GM23338 (cell line): Measurements from ENCODE around the gene TMEM14A. TPM values are rescaled to one million over a fixed set of nuclear protein-coding genes. Genes with fewer than 3 reads are reported as not detected.

Experiments
- ATAC-seq: fragments of 200-7000 bp; cut with Tn5 transposase; 3 replicates; pipeline ENCODE4 v1.9.1; 2020
- DNase-seq: peaks from one replicate; pipeline ENCODE4 v3.0.0-alpha.2; 2015; ENCODE audit warnings: low spot score
- H2AFZ ChIP-seq: fragments of 200-600 bp; sonication (generic); 2 replicates; pipeline ENCODE4 v1.8.0; 2016; ENCODE audit warnings: antibody characterized with exemption, mild to moderate bottlenecking, moderate library complexity
- H3F3A ChIP-seq: fragments of 200-600 bp; sonication (generic); replicated peaks from 2 replicates; pipeline ENCODE4 v1.8.0; 2017; ENCODE audit warnings: antibody characterized with exemption, mixed run types, low read depth
- H3K27ac ChIP-seq: fragments of 200-600 bp; sonication (generic); 2 replicates; pipeline ENCODE4 v1.6.1; 2016; ENCODE audit warnings: low read depth
- H3K27me3 ChIP-seq: fragments of 200-600 bp; sonication (generic); 2 replicates; pipeline ENCODE4 v1.8.0; 2016; ENCODE audit warnings: mild to moderate bottlenecking, mixed run types, moderate library complexity; ENCODE audit not compliant: insufficient read depth
- H3K36me3 ChIP-seq: fragments of 200-600 bp; sonication (generic); 2 replicates; pipeline ENCODE4 v1.8.0; 2016; ENCODE audit warnings: mild to moderate bottlenecking; ENCODE audit not compliant: insufficient read depth
- H3K4me1 ChIP-seq: fragments of 200-600 bp; sonication (generic); 2 replicates; pipeline ENCODE4 v1.8.0; 2016; ENCODE audit warnings: mild to moderate bottlenecking, moderate library complexity; ENCODE audit not compliant: insufficient read depth
- H3K4me2 ChIP-seq: fragments of 200-600 bp; sonication (generic); 2 replicates; pipeline ENCODE4 v1.7.1; 2017; ENCODE audit warnings: mixed run types
- H3K4me3 ChIP-seq: fragments of 200-600 bp; sonication (generic); 2 replicates; pipeline ENCODE4 v1.6.1; 2016; ENCODE audit warnings: mixed run types
- H3K79me2 ChIP-seq: fragments of 200-600 bp; sonication (generic); replicated peaks from 2 replicates; pipeline ENCODE4 v1.8.0; 2017; ENCODE audit warnings: mild to moderate bottlenecking; ENCODE audit not compliant: insufficient read depth
- H3K9me2 ChIP-seq: fragments of 200-600 bp; sonication (generic); 2 replicates; pipeline ENCODE4 v1.8.0; 2017; ENCODE audit not compliant: insufficient read depth
- H4K20me1 ChIP-seq: fragments of 200-600 bp; sonication (generic); replicated peaks from 2 replicates; pipeline ENCODE4 v1.8.0; 2017; ENCODE audit warnings: mild to moderate bottlenecking; ENCODE audit not compliant: insufficient read depth
- H3K27ac Mint-ChIP-seq: 2 replicates; pipeline ENCODE4 v1.8.0; 2020; ENCODE audit warnings: inconsistent platforms, mild to moderate bottlenecking, moderate library complexity, mixed read lengths
- H3K27me3 Mint-ChIP-seq: 3 replicates; pipeline ENCODE4 v1.8.0; 2022; ENCODE audit warnings: low read depth, mild to moderate bottlenecking, moderate library complexity, mixed read lengths, inconsistent platforms; ENCODE audit not compliant: insufficient read depth, poor library complexity
- H3K36me3 Mint-ChIP-seq: 3 replicates; pipeline ENCODE4 v1.8.0; 2021; ENCODE audit warnings: low read depth, mild to moderate bottlenecking, inconsistent platforms, moderate library complexity, mixed read lengths
- H3K4me1 Mint-ChIP-seq: 3 replicates; pipeline ENCODE4 v1.8.0; 2020; ENCODE audit warnings: mild to moderate bottlenecking, inconsistent platforms, mixed read lengths
- H3K4me3 Mint-ChIP-seq: 3 replicates; pipeline ENCODE4 v1.8.0; 2021; ENCODE audit warnings: moderate library complexity, mild to moderate bottlenecking, inconsistent platforms, mixed read lengths
- H3K9me3 Mint-ChIP-seq: 3 replicates; pipeline ENCODE4 v1.8.0; 2020; ENCODE audit warnings: moderate library complexity, mild to moderate bottlenecking, inconsistent platforms, mixed read lengths
- EZH2 ChIP-seq: fragments of 200-600 bp; sonication (generic); IDR thresholded peaks from one replicate; pipeline ENCODE4 v1.8.0; 2017; ENCODE audit warnings: antibody characterized with exemption, mild to moderate bottlenecking, low read depth; ENCODE audit not compliant: unreplicated experiment
- EZH2phosphoT487 ChIP-seq: fragments of 200-600 bp; sonication (generic); IDR thresholded peaks from one replicate; pipeline ENCODE4 v1.8.1; 2018; ENCODE audit warnings: antibody characterized with exemption; ENCODE audit not compliant: unreplicated experiment
- JUNB ChIP-seq: IDR thresholded peaks from one replicate; pipeline ENCODE4 v1.6.1; 2016; ENCODE audit warnings: antibody characterized with exemption; ENCODE audit not compliant: unreplicated experiment
- NANOG ChIP-seq: IDR thresholded peaks from 2 replicates; pipeline ENCODE4 v1.6.1; 2016; ENCODE audit warnings: antibody characterized with exemption, borderline replicate concordance
- POLR2AphosphoS5 ChIP-seq: IDR thresholded peaks from 2 replicates; pipeline ENCODE4 v1.6.1; 2016; ENCODE audit warnings: antibody characterized with exemption, low read depth
- ZNF331 ChIP-seq: fragments of 250-450 bp; sonication (Bioruptor Pico); IDR thresholded peaks from 2 replicates; pipeline ENCODE4 v1.5.0; 2020; ENCODE audit warnings: low read depth, mild to moderate bottlenecking, moderate library complexity
- polyA plus RNA-seq: library from polyadenylated mRNA; unstranded; fragments of >200 nt; fragmentation: Nextera tagmentation; extraction: Ambion mirVana; gene quantifications from 2 replicates; pipeline ENCODE4 v1.2.1, GENCODE V29; 2016
- total RNA-seq: library from RNA; depleted of rRNA; stranded (reverse); fragments of >200 nt; shearing (Covaris generic); gene quantifications from 2 replicates; pipeline ENCODE4 v1.2.3, GENCODE V29; 2014
- TF ChIP-seq, protein P1 (sequence below): fragments of 250-450 bp; sonication (Bioruptor Pico); IDR thresholded peaks from 2 replicates; pipeline ENCODE4 v1.5.0; 2020; ENCODE audit warnings: mild to moderate bottlenecking, moderate library complexity
- TF ChIP-seq, protein P2 (sequence below), 2 experiments: fragments of 200-600 bp in 1 of 2; sonication (generic) in 1 of 2; conservative IDR thresholded peaks; 2 replicates each; pipeline versions ENCODE4 v1.5.1 to v1.6.1; 2016 to 2017; ENCODE audit warnings: antibody characterized with exemption in 2 of 2, low read depth in 2 of 2, mild to moderate bottlenecking in 2 of 2, moderate library complexity in 1 of 2

The TMEM14A gene
- total and polyA plus RNA-seq, 2 experiments from 2014 or later, result 13.9 to 36.0 TPM

DNA sequence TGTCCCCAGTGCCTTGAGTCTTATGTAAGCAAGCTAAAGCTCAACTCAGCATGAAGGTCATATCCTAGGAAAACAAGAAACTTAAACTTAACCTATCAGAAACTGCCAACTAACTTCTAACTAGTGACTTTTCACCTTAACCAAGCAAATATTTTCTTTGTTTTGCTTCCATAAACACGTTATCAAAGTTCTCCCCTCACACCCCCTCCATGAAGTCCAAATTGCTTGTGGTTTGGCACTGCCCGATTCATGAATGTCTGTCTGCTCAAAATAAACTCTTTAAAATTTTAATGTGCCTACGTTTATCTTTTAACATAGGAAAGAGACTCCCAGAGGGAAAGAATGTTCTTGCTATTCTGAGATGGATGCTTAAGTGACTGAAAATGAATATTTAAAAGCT, 57.5 kb downstream of the TMEM14A start (continued):
- TF ChIP-seq, protein P1, sequence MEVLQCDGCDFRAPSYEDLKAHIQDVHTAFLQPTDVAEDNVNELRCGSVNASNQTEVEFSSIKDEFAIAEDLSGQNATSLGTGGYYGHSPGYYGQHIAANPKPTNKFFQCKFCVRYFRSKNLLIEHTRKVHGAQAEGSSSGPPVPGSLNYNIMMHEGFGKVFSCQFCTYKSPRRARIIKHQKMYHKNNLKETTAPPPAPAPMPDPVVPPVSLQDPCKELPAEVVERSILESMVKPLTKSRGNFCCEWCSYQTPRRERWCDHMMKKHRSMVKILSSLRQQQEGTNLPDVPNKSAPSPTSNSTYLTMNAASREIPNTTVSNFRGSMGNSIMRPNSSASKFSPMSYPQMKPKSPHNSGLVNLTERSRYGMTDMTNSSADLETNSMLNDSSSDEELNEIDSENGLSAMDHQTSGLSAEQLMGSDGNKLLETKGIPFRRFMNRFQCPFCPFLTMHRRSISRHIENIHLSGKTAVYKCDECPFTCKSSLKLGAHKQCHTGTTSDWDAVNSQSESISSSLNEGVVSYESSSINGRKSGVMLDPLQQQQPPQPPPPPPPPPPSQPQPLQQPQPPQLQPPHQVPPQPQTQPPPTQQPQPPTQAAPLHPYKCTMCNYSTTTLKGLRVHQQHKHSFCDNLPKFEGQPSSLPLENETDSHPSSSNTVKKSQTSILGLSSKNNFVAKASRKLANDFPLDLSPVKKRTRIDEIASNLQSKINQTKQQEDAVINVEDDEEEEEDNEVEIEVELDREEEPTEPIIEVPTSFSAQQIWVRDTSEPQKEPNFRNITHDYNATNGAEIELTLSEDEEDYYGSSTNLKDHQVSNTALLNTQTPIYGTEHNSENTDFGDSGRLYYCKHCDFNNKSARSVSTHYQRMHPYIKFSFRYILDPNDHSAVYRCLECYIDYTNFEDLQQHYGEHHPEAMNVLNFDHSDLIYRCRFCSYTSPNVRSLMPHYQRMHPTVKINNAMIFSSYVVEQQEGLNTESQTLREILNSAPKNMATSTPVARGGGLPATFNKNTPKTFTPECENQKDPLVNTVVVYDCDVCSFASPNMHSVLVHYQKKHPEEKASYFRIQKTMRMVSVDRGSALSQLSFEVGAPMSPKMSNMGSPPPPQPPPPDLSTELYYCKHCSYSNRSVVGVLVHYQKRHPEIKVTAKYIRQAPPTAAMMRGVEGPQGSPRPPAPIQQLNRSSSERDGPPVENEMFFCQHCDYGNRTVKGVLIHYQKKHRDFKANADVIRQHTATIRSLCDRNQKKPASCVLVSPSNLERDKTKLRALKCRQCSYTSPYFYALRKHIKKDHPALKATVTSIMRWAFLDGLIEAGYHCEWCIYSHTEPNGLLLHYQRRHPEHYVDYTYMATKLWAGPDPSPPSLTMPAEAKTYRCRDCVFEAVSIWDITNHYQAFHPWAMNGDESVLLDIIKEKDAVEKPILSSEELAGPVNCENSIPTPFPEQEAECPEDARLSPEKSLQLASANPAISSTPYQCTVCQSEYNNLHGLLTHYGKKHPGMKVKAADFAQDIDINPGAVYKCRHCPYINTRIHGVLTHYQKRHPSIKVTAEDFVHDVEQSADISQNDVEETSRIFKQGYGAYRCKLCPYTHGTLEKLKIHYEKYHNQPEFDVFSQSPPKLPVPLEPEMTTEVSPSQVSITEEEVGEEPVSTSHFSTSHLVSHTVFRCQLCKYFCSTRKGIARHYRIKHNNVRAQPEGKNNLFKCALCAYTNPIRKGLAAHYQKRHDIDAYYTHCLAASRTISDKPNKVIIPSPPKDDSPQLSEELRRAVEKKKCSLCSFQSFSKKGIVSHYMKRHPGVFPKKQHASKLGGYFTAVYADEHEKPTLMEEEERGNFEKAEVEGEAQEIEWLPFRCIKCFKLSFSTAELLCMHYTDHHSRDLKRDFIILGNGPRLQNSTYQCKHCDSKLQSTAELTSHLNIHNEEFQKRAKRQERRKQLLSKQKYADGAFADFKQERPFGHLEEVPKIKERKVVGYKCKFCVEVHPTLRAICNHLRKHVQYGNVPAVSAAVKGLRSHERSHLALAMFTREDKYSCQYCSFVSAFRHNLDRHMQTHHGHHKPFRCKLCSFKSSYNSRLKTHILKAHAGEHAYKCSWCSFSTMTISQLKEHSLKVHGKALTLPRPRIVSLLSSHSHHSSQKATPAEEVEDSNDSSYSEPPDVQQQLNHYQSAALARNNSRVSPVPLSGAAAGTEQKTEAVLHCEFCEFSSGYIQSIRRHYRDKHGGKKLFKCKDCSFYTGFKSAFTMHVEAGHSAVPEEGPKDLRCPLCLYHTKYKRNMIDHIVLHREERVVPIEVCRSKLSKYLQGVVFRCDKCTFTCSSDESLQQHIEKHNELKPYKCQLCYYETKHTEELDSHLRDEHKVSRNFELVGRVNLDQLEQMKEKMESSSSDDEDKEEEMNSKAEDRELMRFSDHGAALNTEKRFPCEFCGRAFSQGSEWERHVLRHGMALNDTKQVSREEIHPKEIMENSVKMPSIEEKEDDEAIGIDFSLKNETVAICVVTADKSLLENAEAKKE, result no peak
- TF ChIP-seq EZH2, result no peak
- TF ChIP-seq JUNB, result no peak
- no peak for TF ChIP-seq EZH2phosphoT487
- no peak for TF ChIP-seq ZNF331 (CRISPR knock-in tag)
- TF ChIP-seq, protein P2, sequence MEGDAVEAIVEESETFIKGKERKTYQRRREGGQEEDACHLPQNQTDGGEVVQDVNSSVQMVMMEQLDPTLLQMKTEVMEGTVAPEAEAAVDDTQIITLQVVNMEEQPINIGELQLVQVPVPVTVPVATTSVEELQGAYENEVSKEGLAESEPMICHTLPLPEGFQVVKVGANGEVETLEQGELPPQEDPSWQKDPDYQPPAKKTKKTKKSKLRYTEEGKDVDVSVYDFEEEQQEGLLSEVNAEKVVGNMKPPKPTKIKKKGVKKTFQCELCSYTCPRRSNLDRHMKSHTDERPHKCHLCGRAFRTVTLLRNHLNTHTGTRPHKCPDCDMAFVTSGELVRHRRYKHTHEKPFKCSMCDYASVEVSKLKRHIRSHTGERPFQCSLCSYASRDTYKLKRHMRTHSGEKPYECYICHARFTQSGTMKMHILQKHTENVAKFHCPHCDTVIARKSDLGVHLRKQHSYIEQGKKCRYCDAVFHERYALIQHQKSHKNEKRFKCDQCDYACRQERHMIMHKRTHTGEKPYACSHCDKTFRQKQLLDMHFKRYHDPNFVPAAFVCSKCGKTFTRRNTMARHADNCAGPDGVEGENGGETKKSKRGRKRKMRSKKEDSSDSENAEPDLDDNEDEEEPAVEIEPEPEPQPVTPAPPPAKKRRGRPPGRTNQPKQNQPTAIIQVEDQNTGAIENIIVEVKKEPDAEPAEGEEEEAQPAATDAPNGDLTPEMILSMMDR (conservative IDR thresholded peaks at IDR 0.05; ENCODE audit: low read depth in 2 of 2), result no peak
- no peak for TF ChIP-seq NANOG
- TF ChIP-seq POLR2AphosphoS5, result no peak

GRCh38 chr6:52729576-52729975, 58.7 kb downstream of the TMEM14A start:
- no peak for DNase-seq
- Mint-ChIP-seq H3K27me3 (peaks cover 11% of the 10 kb centered on the region), H3K4me1 (peaks cover 37% of the 10 kb centered on the region), H3K36me3 (no peaks in the 10 kb centered on the region), H3K9me3 (no peaks in the 10 kb centered on the region; the same call in 2 of the 3 replicates), H3K4me3 (no peak overlapping the region), H3K27ac (no peak overlapping the region)
- no peak for ATAC-seq
- H3K4me3 ChIP-seq, result no peak overlapping the region
- peaks cover 31% of the 10 kb centered on the region for H3K9me2 ChIP-seq
- H2AFZ ChIP-seq, result no peak overlapping the region
- H3K4me2 ChIP-seq, result no peak overlapping the region
- no peaks in the 10 kb centered on the region for H3F3A ChIP-seq
- H3K27ac ChIP-seq, result no peak overlapping the region
- no peaks in the 10 kb centered on the region for H3K79me2 ChIP-seq
- peaks cover 18% of the 10 kb centered on the region for H3K4me1 ChIP-seq
- H3K36me3 ChIP-seq, result no peaks in the 10 kb centered on the region
- H4K20me1 ChIP-seq, result no peaks in the 10 kb centered on the region
- H3K27me3 ChIP-seq, result no peaks in the 10 kb centered on the region
- TF ChIP-seq, protein P1, result no peak
